Coronary artery (tissue), 2 donors: ENCODE data around the gene CD53.
"Not testable (repeated sequence)": the region's sequence is repeated elsewhere in the genome, so short reads cannot be mapped to it uniquely, and the experiment has no call there.

Experiments used
- DNase-seq: peaks from one replicate; pipeline ENCODE4 v3.0.0-alpha.2; 2017; ENCODE audit warnings: low spot score
- H3K27ac ChIP-seq, 2 donors: fragments of 200-600 bp; sonication (generic); one replicate each; pipeline ENCODE4 v1.5.1; 2016 to 2019
- H3K4me3 ChIP-seq: fragments of 200-600 bp; sonication (generic); 2 replicates; pipeline ENCODE4 v1.5.1; 2016; ENCODE audit warnings: mild to moderate bottlenecking, moderate library complexity
- CTCF ChIP-seq: fragments of 200-600 bp; sonication (generic); IDR thresholded peaks from one replicate; pipeline ENCODE4 v1.5.1; 2019; ENCODE audit warnings: antibody characterized with exemption

Gene CD53

GRCh38 chr1:110872745-110873720 lies at the start of gene CD53:
CD53 (plus strand) TSS chr1:110873148; CDS start chr1:110891409, 18,261 bp downstream.
- DNase-seq = no peak
- peak within 1 kb of the TSS in 1 of 2 donors; percentile 73 for H3K27ac ChIP-seq
- peak within 1 kb of the TSS; percentile 60 for H3K4me3 ChIP-seq
- TF ChIP-seq CTCF = no peak

- TF ChIP-seq CTCF = no peak
- Histone ChIP-seq H3K27ac (no peak overlapping the region), H3K4me3 (no peak overlapping the region)
- DNase-seq = no peak
Measured at GRCh38 chr1:110824192-110824591, 48.8 kb upstream of the CD53 start.

GRCh38 chr1:110829955-110830553 lies 42.9 kb upstream of the CD53 start:
- no peak for TF ChIP-seq CTCF
- H3K4me3 ChIP-seq = no peak overlapping the region
- DNase-seq = no peak

GRCh38 chr1:110833779-110834178 lies 39.2 kb upstream of the CD53 start:
- H3K27ac ChIP-seq, H3K4me3 ChIP-seq, DNase-seq: not testable (repeated sequence)

More at GRCh38 chr1:110829955-110830553, 42.9 kb upstream of the CD53 start:
- H3K27ac ChIP-seq = no peak overlapping the region

GRCh38 chr1:110846861-110847260 lies 26.1 kb upstream of the CD53 start:
- no peak for DNase-seq
- no peak for TF ChIP-seq CTCF
- no peak overlapping the region for H3K4me3 ChIP-seq
- no peak overlapping the region for H3K27ac ChIP-seq

GRCh38 chr1:110850145-110850544 lies 22.8 kb upstream of the CD53 start:
- no peak for TF ChIP-seq CTCF
- Histone ChIP-seq H3K27ac (no peak overlapping the region), H3K4me3 (no peak overlapping the region)
- DNase-seq = no peak

GRCh38 chr1:110850627-110851026 lies 22.3 kb upstream of the CD53 start:
- no peak overlapping the region for H3K4me3 ChIP-seq
- no peak for TF ChIP-seq CTCF
- DNase-seq = no peak
- H3K27ac ChIP-seq = no peak overlapping the region
